GM19099 (cell line): Measurements from ENCODE around the gene ATP5F1D.

Source experiments
- POLR2A ChIP-seq: IDR thresholded peaks from 3 replicates; pipeline ENCODE4 v1.6.1; 2011; ENCODE audit warnings: low read depth; ENCODE audit not compliant: insufficient read length; ENCODE audit errors: extremely low read depth

Gene ATP5F1D

DNA sequence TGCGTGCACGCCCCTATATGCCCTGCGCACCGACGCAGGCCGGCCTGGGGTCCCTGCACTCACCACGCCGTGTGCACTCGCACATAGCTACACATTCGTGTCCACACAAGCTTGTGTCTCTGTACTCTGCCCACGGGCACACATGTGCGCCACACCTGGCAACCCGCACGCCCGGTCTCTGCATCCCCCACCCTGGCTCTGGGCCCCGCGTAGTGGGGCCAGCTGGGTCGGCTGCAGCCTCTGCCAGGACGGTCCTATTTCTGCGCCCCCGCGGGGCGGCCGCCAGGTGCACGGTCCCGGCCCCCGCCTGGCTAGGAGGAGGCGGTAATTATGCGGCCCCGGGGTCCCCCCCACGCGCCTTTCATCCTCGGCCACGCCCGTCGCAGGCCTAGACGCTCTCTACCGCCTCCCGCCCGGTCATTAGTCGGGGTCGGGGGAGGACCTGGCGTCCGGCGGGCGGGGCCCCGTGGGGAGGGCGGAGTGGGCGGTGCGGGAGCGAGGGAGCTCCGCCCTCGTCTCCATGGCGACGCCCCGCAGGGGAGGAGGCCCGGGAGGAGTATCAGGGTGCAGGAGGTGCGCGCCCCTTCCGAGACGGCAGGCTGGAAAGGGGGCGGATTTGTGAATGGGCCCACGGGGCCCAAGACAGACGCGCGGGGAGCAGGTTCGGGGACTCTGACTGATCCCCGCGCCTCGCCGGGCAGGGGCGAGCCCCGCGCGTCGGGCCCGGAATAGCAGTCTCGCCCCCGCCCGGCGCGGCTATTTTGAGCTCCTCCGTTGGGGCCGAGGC lies 24.8 kb downstream of the ATP5F1D start:
- no peak for TF ChIP-seq POLR2A

GRCh38 chr19:1266916-1267476 lies 25.4 kb downstream of the ATP5F1D start:
- TF ChIP-seq POLR2A, result peak; percentile 16

- no peak for TF ChIP-seq POLR2A
Observed at GRCh38 chr19:1267477-1268225, 26.1 kb downstream of the ATP5F1D start.

GRCh38 chr19:1268226-1269064 lies 26.9 kb downstream of the ATP5F1D start:
- no peak for TF ChIP-seq POLR2A

GRCh38 chr19:1269065-1269477 lies 27.5 kb downstream of the ATP5F1D start, which contains the start of gene CIRBP:
Gene CIRBP, plus strand, starts transcription at chr19:1269332. Its CDS starts 1,602 bp downstream, at chr19:1270934.
- peak; percentile 100 for TF ChIP-seq POLR2A

GRCh38 chr19:1269478-1270212 lies 28.1 kb downstream of the ATP5F1D start:
- peak; percentile 33 for TF ChIP-seq POLR2A

DNA sequence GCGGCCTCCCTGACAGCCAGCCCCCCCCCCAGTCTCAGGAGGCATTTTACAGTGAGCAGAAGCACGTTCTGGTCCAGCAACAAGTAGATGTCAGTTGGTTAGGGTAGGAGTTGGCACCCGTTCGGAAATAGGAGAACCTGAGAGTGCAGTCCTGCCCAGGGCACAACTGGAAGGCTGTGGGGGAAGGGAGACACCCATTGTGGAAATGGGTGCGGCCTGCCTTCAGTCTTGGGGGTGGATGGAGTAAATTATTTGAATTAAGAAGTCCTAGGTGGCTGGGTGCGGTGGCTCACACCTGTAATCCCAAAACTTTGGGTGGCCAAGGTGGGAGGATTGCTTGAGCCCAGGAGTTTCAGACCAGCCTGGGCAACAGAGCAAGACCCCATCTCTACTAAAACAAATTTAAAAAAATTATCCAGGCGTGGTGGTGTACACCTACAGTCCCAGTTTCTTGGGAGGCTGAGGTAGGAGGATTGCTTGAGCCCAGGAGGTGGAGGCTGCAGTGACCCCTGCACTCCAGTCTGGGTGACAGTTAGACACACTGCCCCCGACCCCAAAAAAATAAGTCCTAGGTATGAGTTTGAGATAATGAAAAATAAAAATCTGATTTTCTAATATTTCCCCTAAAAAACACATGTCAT lies 28.8 kb downstream of the ATP5F1D start:
- peak; percentile 7 for TF ChIP-seq POLR2A

GRCh38 chr19:1270854-1271527 lies 29.4 kb downstream of the ATP5F1D start:
- peak; percentile 3 for TF ChIP-seq POLR2A

GRCh38 chr19:1271528-1272422 lies 30.2 kb downstream of the ATP5F1D start:
- TF ChIP-seq POLR2A, result peak; percentile 45

DNA sequence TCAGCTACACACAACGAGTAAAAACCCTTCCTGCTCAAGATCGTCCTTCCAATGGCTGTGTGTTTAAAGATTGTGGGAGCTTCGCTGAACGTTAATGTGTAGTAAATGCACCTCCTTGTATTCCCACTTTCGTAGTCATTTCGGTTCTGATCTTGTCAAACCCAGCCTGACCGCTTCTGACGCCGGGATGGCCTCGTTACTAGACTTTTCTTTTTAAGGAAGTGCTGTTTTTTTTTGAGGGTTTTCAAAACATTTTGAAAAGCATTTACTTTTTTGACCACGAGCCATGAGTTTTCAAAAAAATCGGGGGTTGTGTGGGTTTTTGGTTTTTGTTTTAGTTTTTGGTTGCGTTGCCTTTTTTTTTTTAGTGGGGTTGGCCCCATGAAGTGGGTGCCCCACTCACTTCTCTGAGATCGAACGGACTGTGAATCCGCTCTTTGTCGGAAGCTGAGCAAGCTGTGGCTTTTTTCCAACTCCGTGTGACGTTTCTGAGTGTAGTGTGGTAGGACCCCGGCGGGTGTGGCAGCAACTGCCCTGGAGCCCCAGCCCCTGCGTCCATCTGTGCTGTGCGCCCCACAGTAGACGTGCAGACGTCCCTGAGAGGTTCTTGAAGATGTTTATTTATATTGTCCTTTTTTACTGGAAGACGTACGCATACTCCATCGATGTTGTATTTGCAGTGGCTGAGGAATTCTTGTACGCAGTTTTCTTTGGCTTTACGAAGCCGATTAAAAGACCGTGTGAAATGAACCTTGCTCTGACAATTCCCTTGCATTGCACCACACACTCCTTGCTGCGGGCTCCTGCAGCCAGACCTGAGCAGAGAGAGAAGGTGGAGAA lies 31.1 kb downstream of the ATP5F1D start:
- no peak for TF ChIP-seq POLR2A
